SU-DHL-6 (cell line): ENCODE results near the gene POU2AF3.

Experiments used
- CTCF ChIP-seq: fragments of 200-600 bp; sonication (generic); IDR thresholded peaks from one replicate; pipeline ENCODE4 v1.5.1; 2017; ENCODE audit warnings: antibody characterized with exemption, mild to moderate bottlenecking, low read length, moderate library complexity; ENCODE audit not compliant: insufficient read depth, poor library complexity, severe bottlenecking
- EZH2phosphoT487 ChIP-seq: fragments of 200-600 bp; sonication (generic), shearing (Covaris generic); conservative IDR thresholded peaks from 2 replicates; pipeline ENCODE4 v1.6.1; 2018; ENCODE audit warnings: mild to moderate bottlenecking, antibody characterized with exemption, low read length, moderate library complexity, mixed read lengths

GRCh38 chr11:111301842-111302118 is 3.4 kb downstream of the POU2AF3 start:
- TF ChIP-seq CTCF: no peak
- TF ChIP-seq EZH2phosphoT487: no peak
